ENCODE results near the gene DRG1. TPM values are rescaled to one million over a fixed set of nuclear protein-coding genes. Genes with fewer than 3 reads are reported as not detected.

The DRG1 gene
- total RNA-seq = 44.1 and 75.3 TPM in 2 replicates

GRCh38 chr22:31399211-31400022 lies at the start of gene DRG1:
DRG1 (plus strand) TSS chr22:31399604; CDS start chr22:31399684, 80 bp downstream.

Other genes with a start within 250 kb of the DRG1 start
- gene RNF185, start 239.4 kb upstream of the DRG1 start, total RNA-seq = 17.5 and 21.2 TPM in 2 replicates
- 80.4 and 96.8 TPM in 2 replicates for gene LIMK2, start 187.3 kb upstream of the DRG1 start, total RNA-seq
- gene PIK3IP1, start 107.1 kb upstream of the DRG1 start, total RNA-seq = 13.8 and 35.1 TPM in 2 replicates
- gene PATZ1, start 53.3 kb upstream of the DRG1 start, total RNA-seq = 9.8 and 12.7 TPM in 2 replicates
- gene EIF4ENIF1, start 90.2 kb downstream of the DRG1 start, total RNA-seq = 5.2 and 6.5 TPM in 2 replicates
- gene SFI1, start 96.9 kb downstream of the DRG1 start, total RNA-seq = 9.7 and 15.5 TPM in 2 replicates